Pancreas (tissue), 10 donors: ENCODE data around the gene DLGAP1. TPM values are rescaled to one million over a fixed set of nuclear protein-coding genes. Genes with fewer than 3 reads are reported as not detected.

Experiments used
- ATAC-seq, 4 donors: fragments of 200-7000 bp; cut with Tn5 transposase; one replicate each; pipeline versions ENCODE4 v1.8.0 to v1.9.1; 2020; ENCODE audit warnings: mild to moderate bottlenecking in 4 of 4, moderate library complexity in 4 of 4
- DNase-seq, 6 donors: peaks; one replicate each; pipeline ENCODE4 v3.0.0-alpha.2; 2020
- FAIRE-seq: peaks from 2 replicates; lab custom pipeline; 2012; peaks lifted over from hg19 to GRCh38; lab: Jason Lieb, UNC
- H3K27ac ChIP-seq, 4 donors: fragments of 200-600 bp; sonication (generic); 1 replicate in 3 of 4; 2 replicates in 1 of 4; pipeline versions ENCODE4 v1.5.0 to v1.8.0; 2020
- H3K27me3 ChIP-seq, 4 donors: fragments of 200-600 bp; one replicate each; pipeline ENCODE4 v1.8.0; 2021
- H3K36me3 ChIP-seq, 3 donors: fragments of 200-600 bp; sonication (generic) in 1 of 3; one replicate each; pipeline versions ENCODE4 v1.5.0 to v1.8.0; 2020 to 2021
- H3K4me1 ChIP-seq, 3 donors: fragments of 200-600 bp; one replicate each; pipeline ENCODE4 v1.8.0; 2021
- H3K4me3 ChIP-seq, 4 donors: fragments of 200-600 bp; sonication (generic) in 2 of 4; one replicate each; pipeline versions ENCODE4 v1.5.0 to v1.8.0; 2020 to 2021
- H3K9me3 ChIP-seq, 4 donors: fragments of 200-600 bp; one replicate each; pipeline ENCODE4 v1.8.0; 2021
- WGBS, 2 donors: extraction: QIAGEN DNeasy Blood & Tissue Kit; methylation state at CpG; one replicate each; pipeline ENCODE4 v1.1.7; 2013; 5-methylcytosine and 5-hydroxymethylcytosine counted together
- intact Hi-C, 3 donors: fragments of 100-400 bp; cut with DNase I; formaldehyde crosslinking; loops; one replicate each; pipeline versions ENCODE4 v1.11.1 to v1.14.2; 2022
- polyA plus RNA-seq, 2 donors: library from polyadenylated mRNA; stranded (reverse); fragments of 200-250 nt; gene quantifications; one replicate each; pipeline ENCODE4 v1.2.3, GENCODE V29; 2013
- total RNA-seq, 6 donors: library from RNA; stranded (reverse); fragmentation: NEBNext Ultra II Directional in 4 of 6; extraction: Animal tissue kit (Norgen Biotek cat#: 25700) in 4 of 6; gene quantifications; one replicate each; pipeline versions ENCODE4 v1.2.1 to v1.2.4, GENCODE V29; 2021 to 2023
- TF ChIP-seq, protein P1 (sequence below), 4 donors: fragments of 200-600 bp; sonication (generic) in 3 of 4; IDR thresholded peaks; one replicate each; pipeline versions ENCODE4 v1.5.0 to v1.8.0; 2021; ENCODE audit warnings: antibody characterized with exemption in 4 of 4
- donor health status: healthy with polysubstance abuse.
- donor health status: DM: no; HTN: no; CAD: no; lungs with moderate emphysema.
- donor health status: DM: no; HTN: no; CAD: no.
- donor health status: control.
- donor health status: control.
- donor health status: Bipolar disorder and iron deficiency.
- donor health status: DM: yes; HTN: yes; CAD: no.
- donor health status: DM: no; HTN: no; CAD: no.
- donor health status: DM: no; HTN: no; CAD: no.
- donor health status: DM: yes; HTN: yes; CAD: no.

The DLGAP1 gene
- total and polyA plus RNA-seq, 8 donors, result 0.12 to 0.62 (median 0.30) TPM; not detected in 2

GRCh38 chr18:3948958-3949357 is 506.1 kb downstream of the DLGAP1 start:
- Histone ChIP-seq H3K9me3 (no peaks in the 10 kb centered on the region), H3K27me3 (no peaks in the 10 kb centered on the region), H3K36me3 (no peaks in the 10 kb centered on the region), H3K4me3 (no peak overlapping the region), H3K4me1 (no peaks in the 10 kb centered on the region), H3K27ac (no peak overlapping the region)
- TF ChIP-seq, protein P1, sequence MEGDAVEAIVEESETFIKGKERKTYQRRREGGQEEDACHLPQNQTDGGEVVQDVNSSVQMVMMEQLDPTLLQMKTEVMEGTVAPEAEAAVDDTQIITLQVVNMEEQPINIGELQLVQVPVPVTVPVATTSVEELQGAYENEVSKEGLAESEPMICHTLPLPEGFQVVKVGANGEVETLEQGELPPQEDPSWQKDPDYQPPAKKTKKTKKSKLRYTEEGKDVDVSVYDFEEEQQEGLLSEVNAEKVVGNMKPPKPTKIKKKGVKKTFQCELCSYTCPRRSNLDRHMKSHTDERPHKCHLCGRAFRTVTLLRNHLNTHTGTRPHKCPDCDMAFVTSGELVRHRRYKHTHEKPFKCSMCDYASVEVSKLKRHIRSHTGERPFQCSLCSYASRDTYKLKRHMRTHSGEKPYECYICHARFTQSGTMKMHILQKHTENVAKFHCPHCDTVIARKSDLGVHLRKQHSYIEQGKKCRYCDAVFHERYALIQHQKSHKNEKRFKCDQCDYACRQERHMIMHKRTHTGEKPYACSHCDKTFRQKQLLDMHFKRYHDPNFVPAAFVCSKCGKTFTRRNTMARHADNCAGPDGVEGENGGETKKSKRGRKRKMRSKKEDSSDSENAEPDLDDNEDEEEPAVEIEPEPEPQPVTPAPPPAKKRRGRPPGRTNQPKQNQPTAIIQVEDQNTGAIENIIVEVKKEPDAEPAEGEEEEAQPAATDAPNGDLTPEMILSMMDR (IDR thresholded peaks at IDR 0.05), result no peak
- intact Hi-C loops, result no loop called here
- no peak for ATAC-seq
- FAIRE-seq, result no peak
- DNase-seq, result no peak

DNA sequence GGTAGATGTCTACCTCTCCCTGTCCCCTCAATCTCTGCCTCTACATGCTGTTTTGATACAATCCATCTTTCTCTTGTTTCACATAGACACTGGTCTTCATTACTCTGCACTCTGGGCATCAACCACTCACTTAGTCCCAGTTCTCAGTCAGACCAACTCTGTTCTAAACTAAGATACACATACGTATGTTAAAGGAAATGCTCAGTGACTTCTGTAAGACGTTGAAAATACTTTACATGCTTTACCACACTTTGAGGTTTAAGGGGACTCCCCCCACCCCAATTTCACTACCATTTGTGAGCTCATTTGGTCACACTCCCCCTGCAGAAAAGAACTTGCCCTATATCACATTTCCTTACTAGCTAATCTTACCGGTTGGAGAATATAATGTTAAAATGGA is 507.7 kb downstream of the DLGAP1 start:
- WGBS, 2 donors, result 71% methylated on average over 3 of the region's 3 CpGs
- intact Hi-C loops, result no loop called here
- Histone ChIP-seq H3K36me3 (no peaks in the 10 kb centered on the region), H3K27me3 (no peaks in the 10 kb centered on the region), H3K9me3 (no peaks in the 10 kb centered on the region), H3K27ac (no peak overlapping the region), H3K4me3 (no peak overlapping the region), H3K4me1 (no peaks in the 10 kb centered on the region)
- ATAC-seq (no peak), DNase-seq (no peak), FAIRE-seq (no peak)
- TF ChIP-seq, protein P1 (IDR thresholded peaks at IDR 0.05), result no peak

GRCh38 chr18:3935305-3935704 is 519.8 kb downstream of the DLGAP1 start:
- TF ChIP-seq, protein P1 (IDR thresholded peaks at IDR 0.05), result no peak
- Histone ChIP-seq H3K27ac (no peak overlapping the region), H3K4me3 (no peak overlapping the region), H3K9me3 (no peaks in the 10 kb centered on the region), H3K4me1 (no peaks in the 10 kb centered on the region), H3K36me3 (no peaks in the 10 kb centered on the region), H3K27me3 (no peaks in the 10 kb centered on the region)
- ATAC-seq (no peak), FAIRE-seq (no peak), DNase-seq (no peak)
- intact Hi-C loops, result no loop called here
- 79 to 80% methylated on average over 1 of the region's 1 CpG for WGBS, 2 donors

DNA sequence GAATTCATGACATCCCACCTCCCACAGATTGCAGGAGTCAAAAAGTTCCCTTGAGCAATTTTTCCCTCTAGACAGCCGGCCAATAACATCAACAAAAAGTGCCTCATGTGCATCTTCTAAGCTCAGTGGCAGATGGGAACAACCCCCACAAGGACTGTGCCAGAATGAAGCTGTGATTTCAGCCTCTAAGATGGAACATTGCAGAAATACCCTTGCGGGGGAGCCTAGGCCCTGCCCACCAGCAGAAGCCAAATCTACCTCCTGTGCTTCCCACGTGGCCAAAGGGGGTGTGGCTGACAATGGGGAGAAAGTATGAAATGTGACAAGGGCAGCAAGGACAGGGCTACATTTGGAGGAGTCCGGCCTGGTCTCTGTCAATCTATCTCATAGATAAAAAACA is 522.8 kb downstream of the DLGAP1 start:
- no peak overlapping the region for H3K27ac ChIP-seq
- no peaks in the 10 kb centered on the region for H3K4me1 ChIP-seq
- intact Hi-C loops, result no loop called here
- ATAC-seq, result no peak
- H3K36me3 ChIP-seq, result no peaks in the 10 kb centered on the region
- no peak for FAIRE-seq
- H3K27me3 ChIP-seq, result no peaks in the 10 kb centered on the region
- no peaks in the 10 kb centered on the region for H3K9me3 ChIP-seq
- H3K4me3 ChIP-seq, result no peak overlapping the region
- DNase-seq, result no peak
- TF ChIP-seq, protein P1 (IDR thresholded peaks at IDR 0.05), result no peak
- WGBS, 2 donors, result 55 to 57% methylated on average over 4 of the region's 4 CpGs

DNA sequence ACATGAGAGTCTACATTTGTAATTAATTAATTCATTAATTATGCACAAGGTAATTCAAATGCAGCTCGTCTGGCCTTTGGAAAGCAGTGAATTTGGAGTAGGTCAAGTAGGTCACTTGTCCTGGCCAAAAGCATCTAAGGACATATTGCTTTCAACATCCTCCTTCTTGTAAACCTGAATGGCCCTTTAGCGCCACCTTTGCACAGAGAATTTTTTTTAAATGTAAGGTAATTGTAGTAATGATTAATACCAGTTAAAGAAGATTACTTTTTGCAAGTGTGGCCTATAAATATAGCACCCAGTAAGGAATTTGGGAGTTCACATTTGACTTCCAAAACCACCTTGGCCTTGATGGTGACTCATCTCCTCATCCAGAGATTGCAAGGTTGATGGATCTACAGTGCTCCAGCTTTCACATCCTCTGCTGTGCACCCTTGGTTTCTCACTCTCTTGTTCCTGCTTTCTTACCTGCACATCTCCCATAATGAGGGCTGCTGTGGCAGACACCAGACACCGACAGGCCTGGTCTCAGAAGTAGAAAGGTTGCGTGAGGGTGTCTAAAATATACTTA is 523.5 kb downstream of the DLGAP1 start:
- no peak for DNase-seq
- no peaks in the 10 kb centered on the region for H3K36me3 ChIP-seq
- H3K27ac ChIP-seq, result no peak overlapping the region
- no peak for ATAC-seq
- no peaks in the 10 kb centered on the region for H3K9me3 ChIP-seq
- intact Hi-C loops, result no loop called here
- 88 to 92% methylated on average over 4 of the region's 4 CpGs for WGBS, 2 donors
- no peak overlapping the region for H3K4me3 ChIP-seq
- TF ChIP-seq, protein P1 (IDR thresholded peaks at IDR 0.05), result no peak
- no peaks in the 10 kb centered on the region for H3K27me3 ChIP-seq
- H3K4me1 ChIP-seq, result no peaks in the 10 kb centered on the region
- no peak for FAIRE-seq
